D721Med (cell line): ENCODE results near the gene NIPSNAP2.
A peak's percentile ranks its signal among the peaks of the same experiment; 100 is the strongest.
"Not testable (repeated sequence)": the region's sequence is repeated elsewhere in the genome, so short reads cannot be mapped to it uniquely, and the experiment has no call there.

Experiments
- DNase-seq: peaks from one replicate; pipeline ENCODE4 v3.0.0; 2011; ENCODE audit warnings: low spot score; ENCODE audit not compliant: insufficient read length
- FAIRE-seq: peaks from 2 replicates; lab custom pipeline; 2011; peaks lifted over from hg19 to GRCh38; lab: Jason Lieb, UNC
- TF ChIP-seq, protein P1 (sequence below): IDR thresholded peaks from 2 replicates; pipeline ENCODE4 v1.5.1; 2012; ENCODE audit warnings: mild to moderate bottlenecking, control low read depth; ENCODE audit not compliant: insufficient read depth; ENCODE audit errors: missing control alignments

Gene NIPSNAP2

DNA sequence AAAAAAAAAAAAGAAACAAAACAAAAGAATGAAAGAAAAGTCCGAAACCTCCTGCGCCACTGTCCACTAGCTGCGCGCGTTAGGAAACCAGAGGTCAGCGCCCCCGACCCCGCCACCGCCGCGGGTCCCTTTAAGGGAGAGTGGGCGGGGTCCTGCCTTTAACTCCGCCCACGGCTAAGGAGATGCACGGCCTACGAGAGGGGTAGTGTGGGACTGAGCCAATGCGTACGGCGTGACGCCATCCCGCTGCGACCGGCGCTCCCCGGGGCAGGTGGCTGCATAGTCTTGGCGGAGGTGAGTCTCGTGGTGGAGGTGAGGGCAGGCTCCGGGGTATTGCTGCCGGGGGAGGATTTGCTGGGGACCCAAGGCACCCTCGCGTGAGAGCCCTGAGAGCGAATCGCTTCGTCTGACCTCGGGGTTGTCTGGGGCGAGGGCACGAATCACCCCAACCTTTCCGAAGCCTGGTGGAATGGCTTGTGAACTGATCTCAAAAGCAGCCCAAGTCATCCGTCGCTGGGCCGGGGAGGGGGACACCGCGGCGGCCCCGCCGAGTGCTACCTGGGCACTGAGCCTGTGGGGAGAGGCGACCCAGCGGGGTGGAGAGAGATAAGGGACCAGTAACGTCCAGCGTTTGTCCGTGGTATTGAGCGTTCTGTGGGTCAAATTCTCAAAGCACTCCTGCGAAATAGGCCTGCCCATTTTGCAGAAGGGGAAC lies 12.6 kb upstream of the NIPSNAP2 start, which contains the start of gene MRPS17:
Gene MRPS17, plus strand, starts transcription at position 241 of the 715 bp plus-strand sequence. CDS start 1,319 bp downstream, outside the sequence.
- TF ChIP-seq, protein P1, sequence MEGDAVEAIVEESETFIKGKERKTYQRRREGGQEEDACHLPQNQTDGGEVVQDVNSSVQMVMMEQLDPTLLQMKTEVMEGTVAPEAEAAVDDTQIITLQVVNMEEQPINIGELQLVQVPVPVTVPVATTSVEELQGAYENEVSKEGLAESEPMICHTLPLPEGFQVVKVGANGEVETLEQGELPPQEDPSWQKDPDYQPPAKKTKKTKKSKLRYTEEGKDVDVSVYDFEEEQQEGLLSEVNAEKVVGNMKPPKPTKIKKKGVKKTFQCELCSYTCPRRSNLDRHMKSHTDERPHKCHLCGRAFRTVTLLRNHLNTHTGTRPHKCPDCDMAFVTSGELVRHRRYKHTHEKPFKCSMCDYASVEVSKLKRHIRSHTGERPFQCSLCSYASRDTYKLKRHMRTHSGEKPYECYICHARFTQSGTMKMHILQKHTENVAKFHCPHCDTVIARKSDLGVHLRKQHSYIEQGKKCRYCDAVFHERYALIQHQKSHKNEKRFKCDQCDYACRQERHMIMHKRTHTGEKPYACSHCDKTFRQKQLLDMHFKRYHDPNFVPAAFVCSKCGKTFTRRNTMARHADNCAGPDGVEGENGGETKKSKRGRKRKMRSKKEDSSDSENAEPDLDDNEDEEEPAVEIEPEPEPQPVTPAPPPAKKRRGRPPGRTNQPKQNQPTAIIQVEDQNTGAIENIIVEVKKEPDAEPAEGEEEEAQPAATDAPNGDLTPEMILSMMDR: no peak
- DNase-seq (peak; percentile 99), FAIRE-seq (no peak)

DNA sequence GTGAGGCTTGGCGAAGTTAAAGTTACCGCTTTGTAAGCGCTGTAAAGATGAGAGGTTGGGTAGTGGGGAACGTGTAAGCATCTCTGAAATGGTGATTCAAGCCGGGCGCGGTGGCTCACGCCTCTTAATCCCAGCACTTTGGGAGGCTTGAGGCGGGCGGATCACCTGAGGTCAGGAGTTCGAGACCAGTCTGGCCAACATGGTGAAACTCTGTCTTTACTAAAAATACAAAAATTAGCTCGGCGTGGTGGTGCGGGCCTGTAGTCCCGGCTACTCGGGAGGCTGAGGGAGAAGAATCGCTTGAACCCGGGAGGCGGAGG lies 12.1 kb upstream of the NIPSNAP2 start:
- not testable (repeated sequence) for FAIRE-seq, DNase-seq

DNA sequence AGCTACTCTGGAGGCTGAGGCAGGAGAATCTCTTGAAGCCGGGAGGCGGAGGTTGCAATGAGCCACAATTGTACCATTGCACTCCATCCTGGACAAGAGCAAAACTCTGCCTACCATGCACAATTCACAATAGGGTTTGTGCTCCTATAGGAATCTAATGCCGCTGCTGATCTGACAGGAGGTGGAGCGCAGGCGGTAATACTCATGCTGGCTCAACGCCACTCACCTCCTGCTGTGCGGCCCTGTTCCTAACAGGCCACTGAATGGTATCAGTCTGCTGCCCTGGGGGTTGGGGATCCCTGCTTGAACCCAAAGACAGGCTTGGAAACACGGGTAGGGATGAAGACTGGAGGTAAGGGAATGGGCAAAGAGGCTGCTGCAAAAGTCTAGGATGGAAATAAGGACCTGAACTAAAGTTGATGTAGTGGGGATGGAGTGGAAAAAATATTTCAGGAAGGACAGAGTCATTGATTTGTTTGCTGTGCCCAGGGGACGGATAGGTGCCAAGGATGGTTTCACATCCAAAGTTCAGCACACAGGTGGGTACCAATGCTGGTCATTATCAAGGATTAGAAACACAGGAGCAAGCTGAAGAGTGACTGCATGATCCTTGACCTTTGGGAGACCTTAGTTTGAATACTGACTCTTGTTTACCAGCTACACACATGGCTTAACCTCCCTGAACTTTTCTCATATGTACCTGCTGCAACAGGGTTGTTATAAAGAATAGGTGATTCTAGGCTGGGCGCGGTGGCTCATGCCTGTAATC lies 10.5 kb upstream of the NIPSNAP2 start:
- TF ChIP-seq, protein P1: no peak
- DNase-seq (no peak), FAIRE-seq (no peak)

DNA sequence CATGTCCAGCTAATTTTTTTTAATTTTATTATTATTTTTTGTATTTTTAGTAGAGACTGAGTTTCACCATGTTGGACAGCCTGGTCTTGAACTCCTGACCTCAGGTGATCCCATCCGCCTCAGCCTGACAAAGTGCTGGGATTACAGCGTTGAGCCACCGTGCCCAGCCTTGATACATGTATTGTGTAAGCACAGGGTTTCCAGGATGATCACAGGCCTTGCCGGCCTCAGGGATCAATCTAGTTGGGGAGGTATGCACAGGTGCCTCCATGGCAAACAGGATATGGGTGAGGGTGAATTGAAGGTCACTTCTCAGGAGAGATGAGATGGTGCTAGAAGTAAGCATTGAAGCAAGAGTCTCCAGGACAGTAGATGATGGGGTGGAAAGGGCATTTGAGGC lies 7.2 kb upstream of the NIPSNAP2 start:
- TF ChIP-seq, protein P1: no peak
- DNase-seq (no peak), FAIRE-seq (no peak)

DNA sequence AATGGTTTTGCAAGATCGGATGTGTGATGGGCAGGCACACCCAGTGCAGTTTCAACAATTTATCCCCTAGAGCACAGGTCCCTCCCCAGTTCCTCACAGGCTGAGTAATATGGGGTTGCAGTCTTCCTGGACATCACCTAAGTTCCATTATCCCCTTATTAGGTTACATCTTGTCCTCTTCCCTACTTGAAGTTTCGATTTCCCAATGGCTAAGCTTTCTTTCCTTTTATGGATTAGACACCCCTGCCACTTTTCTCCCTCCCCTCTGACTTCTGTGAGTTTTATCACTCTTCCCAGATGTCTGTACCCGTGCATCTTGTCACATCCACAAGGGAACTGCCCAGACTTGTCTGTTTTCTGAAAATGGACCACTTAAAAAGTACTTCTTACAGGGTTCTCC lies 2.4 kb upstream of the NIPSNAP2 start:
- DNase-seq (no peak), FAIRE-seq (no peak)
- TF ChIP-seq, protein P1: no peak

DNA sequence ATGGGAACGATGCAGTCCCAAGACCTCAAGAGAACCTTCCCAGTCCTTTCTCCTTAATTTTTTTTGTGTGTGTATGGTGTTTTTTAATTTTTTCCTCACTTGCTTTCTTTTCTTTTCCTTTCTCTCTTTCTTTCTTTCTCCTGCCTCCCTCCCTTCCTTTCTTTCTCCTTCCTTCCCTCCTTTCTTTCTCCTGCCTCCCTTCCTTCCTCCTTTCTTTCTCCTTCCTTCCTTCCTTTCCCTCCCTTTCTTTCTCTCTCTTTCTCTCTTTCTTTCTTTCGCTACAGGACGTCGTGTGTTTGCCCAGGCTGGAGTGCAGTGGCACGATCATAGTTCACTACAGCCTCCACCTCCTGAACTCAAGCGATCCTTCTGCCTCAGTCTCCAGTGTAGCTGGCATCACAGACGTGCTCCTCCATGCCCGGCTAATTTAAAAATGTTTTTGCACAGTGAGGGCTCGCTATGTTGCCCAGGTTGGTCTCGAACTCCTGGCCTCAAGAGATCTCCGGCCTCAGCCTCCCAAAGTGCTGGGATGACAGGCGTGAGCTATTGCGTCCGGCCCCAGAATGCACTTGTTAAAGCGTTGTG lies 709 bp upstream of the NIPSNAP2 start:
- no peak for DNase-seq
- FAIRE-seq: no peak
- TF ChIP-seq, protein P1: no peak

DNA sequence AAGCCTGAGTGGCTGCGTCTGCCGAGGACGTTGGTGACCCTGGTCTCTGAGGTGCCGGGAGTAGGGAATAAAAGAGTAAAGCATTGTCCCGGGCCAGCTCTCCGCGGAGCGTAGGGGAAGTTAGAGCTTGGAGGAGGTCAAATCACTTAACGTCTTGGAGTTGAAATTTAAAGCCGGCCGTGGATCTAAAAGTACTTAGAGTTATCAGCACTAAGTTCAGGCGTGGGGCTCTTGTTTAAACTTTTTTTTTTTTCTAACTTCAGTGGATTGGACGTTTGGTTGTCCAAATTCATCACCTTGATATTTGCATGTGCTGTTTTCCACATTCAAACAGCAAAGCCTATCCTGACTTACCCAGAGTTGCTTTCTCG lies 700 bp downstream of the NIPSNAP2 start:
- no peak for DNase-seq
- no peak for FAIRE-seq
- TF ChIP-seq, protein P1: no peak
